ENCODE results near the gene RNF34.
A peak's percentile ranks its signal among the peaks of the same experiment; 100 is the strongest.

Gene RNF34

GRCh38 chr12:121388421-121388981 is 11.4 kb upstream of the RNF34 start:
- DNase-seq (ENCODE audit: low read depth in 3 of 3, low spot score in 1 of 3): no peak

GRCh38 chr12:121390856-121391255 is 9.1 kb upstream of the RNF34 start:
- DNase-seq (ENCODE audit: low read depth in 3 of 3, low spot score in 1 of 3): no peak

GRCh38 chr12:121391619-121392324 is 8.1 kb upstream of the RNF34 start:
- no peak for DNase-seq (ENCODE audit: low read depth in 3 of 3, low spot score in 1 of 3)

DNA sequence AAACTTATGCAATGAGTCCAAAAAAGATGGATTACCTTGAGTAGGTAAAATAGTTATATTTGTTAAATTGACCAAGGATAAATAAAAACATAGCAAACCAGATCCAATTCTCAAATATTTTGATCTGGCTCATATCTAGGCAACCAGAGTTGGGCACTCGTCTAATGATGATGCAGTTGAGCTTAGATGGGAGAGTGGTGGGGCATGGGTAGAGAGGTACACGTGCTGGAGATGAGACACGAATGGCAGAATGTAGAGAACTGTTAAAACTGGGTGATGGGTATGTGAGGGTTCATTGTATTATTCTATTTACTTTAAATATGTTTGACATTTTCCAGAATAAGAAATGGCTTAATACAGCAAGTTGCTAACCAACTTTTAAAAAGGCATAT is 7.6 kb upstream of the RNF34 start:
- no peak for DNase-seq (ENCODE audit: low read depth in 3 of 3, low spot score in 1 of 3)

GRCh38 chr12:121397521-121397920 is 2.4 kb upstream of the RNF34 start:
- DNase-seq (ENCODE audit: low read depth in 3 of 3, low spot score in 1 of 3): no peak

DNA sequence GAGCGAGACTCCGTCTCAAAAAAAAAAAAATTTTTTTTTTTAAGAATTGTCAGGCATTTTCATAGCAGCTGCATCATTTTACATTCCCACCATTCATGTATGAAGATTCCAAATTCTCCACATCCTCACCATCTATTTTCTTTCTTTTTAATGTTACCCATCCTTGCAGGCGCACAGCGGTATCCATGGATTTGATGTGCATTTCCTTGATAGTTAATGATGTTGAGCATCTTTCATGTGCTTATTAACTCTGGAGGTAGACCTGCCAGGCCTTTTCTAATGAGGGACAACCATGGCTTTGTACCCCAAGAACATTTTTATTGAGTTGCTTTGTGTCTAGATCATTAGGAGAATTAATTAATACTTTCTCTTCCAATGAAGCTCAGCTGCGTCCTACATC is 1.6 kb upstream of the RNF34 start:
- DNase-seq (ENCODE audit: low read depth in 3 of 3, low spot score in 1 of 3): no peak

DNA sequence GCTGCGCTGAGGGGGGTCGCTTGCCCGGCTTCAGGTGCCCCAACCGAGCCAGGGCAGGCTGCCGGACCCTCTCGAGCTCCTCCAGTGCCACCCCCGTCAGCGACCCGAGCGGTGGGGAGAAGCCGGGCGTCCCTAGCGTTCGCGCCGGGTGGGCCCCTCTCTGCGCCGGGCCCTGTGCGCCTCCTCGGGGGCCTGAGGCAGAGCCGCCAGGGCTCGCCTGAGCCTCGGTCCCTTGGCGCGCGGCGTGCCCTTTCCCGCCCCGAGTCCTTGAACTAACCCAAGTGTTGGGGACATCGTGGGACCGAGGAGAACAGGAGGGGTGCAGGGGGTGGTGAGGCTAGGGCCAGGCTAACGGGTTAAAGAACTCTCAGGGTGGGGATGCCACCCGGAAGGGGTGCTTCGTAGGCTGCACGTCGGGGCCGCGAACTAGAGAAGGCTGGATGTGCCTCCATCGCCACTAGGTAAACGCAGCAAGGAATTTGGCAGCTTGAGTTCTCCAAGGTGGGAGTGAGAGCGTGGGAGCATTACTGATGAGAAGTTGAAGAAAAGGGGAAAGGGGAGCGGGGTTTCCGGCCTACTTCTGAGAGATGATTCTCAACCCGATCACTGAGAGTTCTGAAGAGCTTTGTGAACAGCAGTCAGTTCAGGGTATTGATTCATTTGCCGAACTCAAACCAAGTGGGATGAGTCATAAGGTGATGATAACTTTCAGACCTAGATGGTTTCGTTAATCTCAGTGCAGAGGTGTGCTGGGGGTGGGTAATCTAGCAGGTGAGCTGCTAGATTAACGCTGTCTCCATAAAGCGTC is 618 bp downstream of the RNF34 start:
- DNase-seq (ENCODE audit: low read depth in 3 of 3, low spot score in 1 of 3): peak; percentile 11 to 46 (median 21)

- no peak for DNase-seq (ENCODE audit: low read depth in 3 of 3, low spot score in 1 of 3)
Measured at GRCh38 chr12:121403721-121404120, 3.8 kb downstream of the RNF34 start.

DNA sequence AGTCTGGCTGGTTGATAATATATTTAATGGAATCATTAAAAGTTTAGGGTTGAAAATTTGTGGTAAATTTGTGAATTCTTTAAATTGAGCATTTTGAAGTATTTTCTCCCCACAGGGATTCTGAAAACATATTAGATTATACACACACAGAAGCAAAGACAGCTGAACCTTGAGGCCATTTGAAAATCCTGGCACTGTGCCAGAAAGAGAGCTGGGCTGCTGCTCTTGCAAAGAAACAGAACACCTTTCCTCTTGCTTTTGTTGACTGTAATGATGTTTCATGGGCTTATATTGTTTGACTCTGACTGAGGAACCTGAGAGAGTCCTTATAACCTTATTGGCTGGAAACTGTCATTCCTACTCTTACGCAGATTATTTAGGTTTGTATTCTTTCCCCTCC is 4.8 kb downstream of the RNF34 start:
- DNase-seq (ENCODE audit: low read depth in 3 of 3, low spot score in 1 of 3): no peak

DNA sequence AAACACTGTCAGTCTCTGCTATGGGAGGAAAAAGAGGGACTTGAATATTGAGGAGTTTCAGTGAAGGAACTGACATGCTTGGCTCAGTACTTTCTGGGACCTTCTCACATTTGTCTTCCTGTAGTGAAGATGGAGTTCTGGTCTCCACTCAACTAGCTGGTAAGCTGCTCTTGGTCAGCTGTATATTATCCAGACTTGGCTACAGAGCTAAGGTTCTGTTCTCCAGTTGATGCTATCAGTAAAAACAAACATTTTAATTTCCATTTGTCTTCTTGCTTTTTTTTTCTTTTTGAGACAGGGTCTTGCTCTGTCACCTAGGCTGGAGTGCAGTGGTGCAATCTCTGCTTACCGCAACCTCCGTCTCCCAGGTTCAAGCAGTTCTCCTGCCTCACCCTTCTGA is 5.3 kb downstream of the RNF34 start:
- DNase-seq (ENCODE audit: low read depth in 3 of 3, low spot score in 1 of 3): no peak

GRCh38 chr12:121413917-121414316 is 14.0 kb downstream of the RNF34 start:
- no peak for DNase-seq (ENCODE audit: low read depth in 3 of 3, low spot score in 1 of 3)

DNA sequence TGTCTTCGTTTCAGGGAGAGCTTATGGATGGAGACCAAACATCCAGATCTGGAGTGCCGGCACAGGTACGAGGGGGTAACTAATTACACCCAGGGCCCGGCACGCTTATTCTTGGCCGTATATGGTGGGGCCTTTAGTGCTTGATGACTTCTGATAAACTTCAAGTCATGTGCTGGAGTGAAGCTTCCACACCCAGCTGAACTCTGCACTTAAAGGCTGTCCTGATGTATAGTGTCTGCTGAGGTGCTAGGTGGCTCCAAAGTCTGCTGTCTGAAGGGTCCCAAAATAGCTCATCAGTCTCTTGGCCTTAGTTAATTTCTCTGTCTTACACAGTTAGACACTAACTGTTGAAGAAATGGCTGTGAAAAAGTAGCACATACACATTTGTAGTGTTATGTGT is 17.9 kb downstream of the RNF34 start:
- DNase-seq (ENCODE audit: low read depth in 3 of 3, low spot score in 1 of 3): no peak

GRCh38 chr12:121420109-121420508 is 20.2 kb downstream of the RNF34 start:
- DNase-seq (ENCODE audit: low read depth in 3 of 3, low spot score in 1 of 3): no peak

- no peak for DNase-seq (ENCODE audit: low read depth in 3 of 3, low spot score in 1 of 3)
Measured at GRCh38 chr12:121423253-121423652, 23.3 kb downstream of the RNF34 start.

DNA sequence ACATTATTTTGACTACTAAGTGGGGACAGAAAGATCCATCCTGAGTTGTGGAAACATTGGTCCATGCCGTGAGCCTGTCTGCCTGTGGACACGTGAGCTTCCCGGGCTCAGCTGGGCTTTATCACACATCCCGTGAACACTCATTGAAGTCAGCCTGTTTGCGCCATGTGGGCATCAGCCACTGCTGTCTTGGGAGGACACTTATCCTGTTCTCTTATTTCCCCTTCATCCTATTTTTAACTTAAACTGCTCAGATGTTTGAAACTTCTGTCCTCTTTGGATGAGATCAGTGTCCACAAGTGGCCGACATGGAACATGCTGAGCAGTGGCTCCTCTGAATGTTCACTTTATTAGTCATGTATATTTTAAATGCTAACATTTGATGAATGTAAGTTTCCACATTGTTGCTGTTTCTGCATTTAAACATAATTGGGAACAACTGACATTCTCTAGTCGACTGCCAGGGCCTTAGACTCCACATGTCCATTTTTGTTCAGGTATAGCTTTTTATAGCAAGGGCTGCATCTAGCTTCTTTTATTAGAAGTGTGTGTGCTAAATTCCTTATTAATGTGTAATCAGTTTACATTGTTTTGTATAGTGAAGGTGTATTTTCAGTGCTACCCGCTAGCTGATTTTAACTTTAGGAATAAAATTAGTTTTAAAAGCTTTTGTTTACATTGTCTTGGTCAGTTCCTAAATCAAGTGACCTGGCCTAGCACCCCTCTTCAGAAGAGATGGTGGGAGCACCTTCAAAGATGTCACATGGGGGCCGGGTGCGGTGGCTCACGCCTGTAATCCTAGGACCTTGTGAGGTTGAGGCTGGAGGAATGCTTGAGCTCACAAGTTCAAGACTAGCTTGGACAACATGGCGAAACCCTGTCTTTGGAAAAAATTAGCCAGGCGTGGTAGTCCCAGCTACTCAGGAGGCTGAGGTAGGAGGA is 24.0 kb downstream of the RNF34 start:
- DNase-seq (ENCODE audit: low read depth in 3 of 3, low spot score in 1 of 3): no peak

DNA sequence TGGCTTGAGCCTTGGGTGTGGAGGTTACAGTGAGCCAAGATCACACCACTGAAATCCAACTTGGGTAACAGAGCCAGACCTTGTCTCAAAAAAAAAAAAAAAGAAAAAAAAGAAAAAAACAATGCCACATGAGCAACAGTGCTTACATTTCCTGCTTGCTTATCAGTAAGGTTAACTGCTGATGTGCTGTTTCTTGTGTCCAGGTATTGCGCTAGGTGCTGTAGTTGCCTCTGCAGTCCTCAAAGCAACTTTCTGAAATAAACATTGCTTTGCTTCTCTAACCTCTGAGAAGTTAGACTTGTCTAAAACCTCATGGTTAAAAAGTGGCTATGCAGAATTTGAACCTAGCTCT is 24.7 kb downstream of the RNF34 start:
- no peak for DNase-seq (ENCODE audit: low read depth in 3 of 3, low spot score in 1 of 3)

DNA sequence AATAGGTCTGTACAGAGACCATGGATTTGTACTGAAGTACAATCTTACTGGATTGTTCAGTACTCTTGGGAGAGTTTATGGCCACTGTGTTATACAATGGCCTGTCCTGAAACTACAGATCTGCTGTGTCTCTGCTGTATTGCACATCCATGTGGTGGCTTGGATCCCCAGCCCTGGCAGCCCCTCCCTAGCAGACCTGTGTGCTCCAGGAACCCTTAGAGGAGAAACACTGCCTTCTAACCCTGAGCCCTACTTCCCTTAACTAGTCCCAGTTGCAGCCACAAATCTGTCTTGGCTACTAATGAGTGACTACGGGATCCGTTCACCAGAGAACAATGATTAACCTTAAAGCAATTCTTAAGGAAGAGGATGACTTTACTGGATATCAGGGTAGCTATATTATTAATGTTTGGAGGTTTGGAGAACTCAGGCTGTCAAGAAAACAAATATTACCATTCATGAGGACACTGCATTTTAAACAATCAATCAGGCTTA is 27.7 kb downstream of the RNF34 start:
- DNase-seq (ENCODE audit: low read depth in 3 of 3, low spot score in 1 of 3): no peak

GRCh38 chr12:121428883-121429282 is 29.0 kb downstream of the RNF34 start:
- DNase-seq (ENCODE audit: low read depth in 3 of 3, low spot score in 1 of 3): no peak

- DNase-seq (ENCODE audit: low read depth in 3 of 3, low spot score in 1 of 3): no peak
Measured at GRCh38 chr12:121430833-121431415, 31.0 kb downstream of the RNF34 start.

DNA sequence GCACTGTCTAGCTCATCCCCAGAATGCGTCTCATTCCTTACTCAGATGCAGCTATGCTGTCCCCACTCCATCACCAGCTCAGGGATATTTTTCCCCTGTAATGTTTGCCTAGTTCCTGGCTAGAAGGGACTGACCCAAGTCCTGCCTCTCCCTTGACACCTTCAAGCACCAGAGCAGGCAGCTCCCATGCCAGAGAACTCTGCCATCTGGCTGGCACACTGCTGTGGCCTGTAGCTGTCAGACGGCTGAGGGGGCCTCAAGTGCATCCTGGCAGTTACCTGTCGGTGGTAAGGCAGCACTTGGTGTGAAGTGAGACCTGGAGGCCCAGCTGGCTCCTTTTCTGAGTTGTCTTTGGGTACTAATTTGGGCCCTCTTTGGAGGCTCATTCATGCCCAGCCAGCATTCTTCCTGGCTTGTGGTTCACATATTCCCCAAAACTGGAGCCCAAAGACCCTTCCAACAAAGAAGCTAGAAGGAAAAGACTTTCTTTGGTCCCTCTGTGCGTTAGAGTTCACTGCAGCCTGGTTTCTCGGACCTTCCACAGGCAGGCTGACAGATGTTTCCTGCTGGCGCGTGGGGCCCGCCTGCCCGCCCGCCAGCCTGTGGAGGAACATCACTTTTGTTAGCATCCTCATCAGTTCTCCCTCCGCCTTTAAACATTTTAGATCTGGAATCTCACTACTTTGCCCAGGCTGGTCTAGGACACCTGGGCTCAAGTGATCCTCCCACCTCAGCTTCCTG is 33.0 kb downstream of the RNF34 start:
- DNase-seq (ENCODE audit: low read depth in 3 of 3, low spot score in 1 of 3): no peak

All from stimulated activated CD4-positive, alpha-beta T cell treated with anti-CD3 and anti-CD28 coated beads, TNF-alpha, amount 100 ng/mL, for 1 hour (primary cell).